Vagina (tissue), 2 donors: Measurements from ENCODE around the gene PHLDA3.

Experiments
- POLR2A ChIP-seq, 2 donors: fragments of 450-650 bp; IDR thresholded peaks; one replicate each; pipeline ENCODE4 v1.6.1; 2017; ENCODE audit warnings: antibody characterized with exemption in 2 of 2, mild to moderate bottlenecking in 2 of 2, moderate library complexity in 2 of 2
- POLR2AphosphoS5 ChIP-seq, 2 donors: sonication (generic); formaldehyde crosslinking; IDR thresholded peaks; one replicate each; pipeline ENCODE4 v1.9.0; 2017; ENCODE audit warnings: antibody characterized with exemption in 2 of 2, mild to moderate bottlenecking in 2 of 2, low read depth in 1 of 2; ENCODE audit not compliant: insufficient read depth in 1 of 2
- TF ChIP-seq, protein P1 (sequence below), 3 experiments: fragments of 450-650 bp in 2 of 3; fragments of 200-600 bp in 1 of 3; sonication (generic) in 1 of 3; IDR thresholded peaks; one replicate each; pipeline ENCODE4 v1.5.1; 2017 to 2019; ENCODE audit warnings: antibody characterized with exemption in 3 of 3, mild to moderate bottlenecking in 2 of 3, moderate library complexity in 2 of 3

DNA sequence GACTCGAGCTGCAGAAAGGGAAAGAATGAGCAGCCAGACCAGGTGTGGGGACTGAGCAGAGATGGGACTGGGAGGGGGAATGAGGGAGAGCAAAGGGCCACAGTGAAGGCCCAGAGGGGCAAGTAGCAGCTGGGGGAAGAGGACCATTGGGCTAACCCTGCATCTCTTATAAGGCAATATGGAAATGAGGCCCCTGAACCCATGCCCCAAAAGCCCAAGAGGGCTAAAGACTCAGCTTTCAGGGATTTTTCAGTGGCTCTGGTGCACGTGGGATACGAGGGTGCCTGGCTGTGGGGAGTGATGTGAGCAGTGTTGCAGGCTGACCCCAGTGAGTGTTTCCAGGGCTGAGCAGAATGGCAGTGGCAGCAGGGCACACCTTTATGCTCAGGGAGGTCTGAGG is 47.0 kb downstream of the PHLDA3 start:
- TF ChIP-seq POLR2AphosphoS5 (IDR thresholded peaks at IDR 0.05; ENCODE audit: insufficient read depth in 1 of 2, low read depth in 1 of 2) = no peak
- TF ChIP-seq, protein P1, sequence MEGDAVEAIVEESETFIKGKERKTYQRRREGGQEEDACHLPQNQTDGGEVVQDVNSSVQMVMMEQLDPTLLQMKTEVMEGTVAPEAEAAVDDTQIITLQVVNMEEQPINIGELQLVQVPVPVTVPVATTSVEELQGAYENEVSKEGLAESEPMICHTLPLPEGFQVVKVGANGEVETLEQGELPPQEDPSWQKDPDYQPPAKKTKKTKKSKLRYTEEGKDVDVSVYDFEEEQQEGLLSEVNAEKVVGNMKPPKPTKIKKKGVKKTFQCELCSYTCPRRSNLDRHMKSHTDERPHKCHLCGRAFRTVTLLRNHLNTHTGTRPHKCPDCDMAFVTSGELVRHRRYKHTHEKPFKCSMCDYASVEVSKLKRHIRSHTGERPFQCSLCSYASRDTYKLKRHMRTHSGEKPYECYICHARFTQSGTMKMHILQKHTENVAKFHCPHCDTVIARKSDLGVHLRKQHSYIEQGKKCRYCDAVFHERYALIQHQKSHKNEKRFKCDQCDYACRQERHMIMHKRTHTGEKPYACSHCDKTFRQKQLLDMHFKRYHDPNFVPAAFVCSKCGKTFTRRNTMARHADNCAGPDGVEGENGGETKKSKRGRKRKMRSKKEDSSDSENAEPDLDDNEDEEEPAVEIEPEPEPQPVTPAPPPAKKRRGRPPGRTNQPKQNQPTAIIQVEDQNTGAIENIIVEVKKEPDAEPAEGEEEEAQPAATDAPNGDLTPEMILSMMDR (IDR thresholded peaks at IDR 0.05) = no peak
- TF ChIP-seq POLR2A (IDR thresholded peaks at IDR 0.05) = no peak
